A673 (cell line): ENCODE measurements around the gene CDCA7L.

Source experiments
- CTCF ChIP-seq: fragments of 300-800, 200-600 bp; sonication (generic); conservative IDR thresholded peaks from 2 replicates; pipeline ENCODE4 v1.5.1; 2017; ENCODE audit warnings: low read depth, mild to moderate bottlenecking, antibody characterized with exemption, low read length, moderate library complexity, mixed read lengths
- EZH2 ChIP-seq: fragments of 200-600 bp; sonication (generic); IDR thresholded peaks from 2 replicates; pipeline ENCODE4 v1.6.1; 2017; ENCODE audit warnings: borderline replicate concordance, low read depth, mild to moderate bottlenecking, mixed read lengths, antibody characterized with exemption, low read length; ENCODE audit not compliant: poor library complexity, severe bottlenecking

- TF ChIP-seq CTCF (no peak), EZH2 (no peak)
Measured at GRCh38 chr7:21967598-21968003, 21.9 kb upstream of the CDCA7L start.
